Right lobe of liver (tissue), 6 donors: Measurements from ENCODE around the gene GOLGA1. TPM values are rescaled to one million over a fixed set of nuclear protein-coding genes. Genes with fewer than 3 reads are reported as not detected.

Experiments
- ATAC-seq, 4 donors: fragments of 200-7000 bp; cut with Tn5 transposase; one replicate each; pipeline ENCODE4 v1.9.1; 2020; ENCODE audit warnings: mild to moderate bottlenecking in 4 of 4, moderate library complexity in 4 of 4
- DNase-seq, 3 donors: peaks; one replicate each; pipeline ENCODE4 v3.0.0-alpha.2; 2020
- H3K27ac ChIP-seq, 3 donors: fragments of 200-600 bp; one replicate each; pipeline ENCODE4 v1.8.0; 2022
- H3K27me3 ChIP-seq, 2 donors: fragments of 200-600 bp; one replicate each; pipeline ENCODE4 v1.8.0; 2022
- H3K36me3 ChIP-seq, 4 donors: fragments of 200-600 bp; sonication (generic) in 1 of 4; one replicate each; pipeline versions ENCODE4 v1.5.1 to v1.8.0; 2017 to 2022; ENCODE audit warnings: control low read depth in 1 of 4
- H3K4me1 ChIP-seq, 4 donors: fragments of 200-600 bp; sonication (generic) in 1 of 4; one replicate each; pipeline versions ENCODE4 v1.5.1 to v1.8.0; 2017 to 2022; ENCODE audit warnings: control low read depth in 1 of 4
- H3K4me3 ChIP-seq, 3 donors: fragments of 200-600 bp; one replicate each; pipeline ENCODE4 v1.8.0; 2022
- H3K9me3 ChIP-seq, 4 donors: fragments of 200-600 bp; sonication (generic) in 1 of 4; one replicate each; pipeline versions ENCODE4 v1.5.1 to v1.8.0; 2017 to 2022; ENCODE audit warnings: control low read depth in 1 of 4
- POLR2A ChIP-seq: fragments of 450-650 bp; IDR thresholded peaks from one replicate; pipeline ENCODE4 v1.6.1; 2017; ENCODE audit warnings: antibody characterized with exemption, mild to moderate bottlenecking
- WGBS: methylation state at CpG from one replicate; pipeline ENCODE4 v1.1.6; 2018; ENCODE audit warnings: low coverage, low lambda C conversion rate; ENCODE audit not compliant: insufficient coverage; ENCODE audit errors: missing lambda C conversion rate; 5-methylcytosine and 5-hydroxymethylcytosine counted together
- intact Hi-C, 2 donors: fragments of 100-400 bp; cut with DNase I; formaldehyde crosslinking; loops; one replicate each; pipeline versions ENCODE4 v1.11.2 to v1.14.1; 2022
- total RNA-seq, 6 experiments: library from RNA; depleted of rRNA in 2 of 6; stranded (reverse); fragments of >200 nt in 2 of 6; fragmentation: NEBNext Ultra II Directional in 3 of 6; extraction: Animal tissue kit (Norgen Biotek cat#: 25700) in 3 of 6; gene quantifications; one replicate each; pipeline versions ENCODE4 v1.1.0 to v1.2.4, GENCODE V29; 2016 to 2023
- TF ChIP-seq, protein P1 (sequence below), 4 donors: fragments of 200-600 bp in 3 of 4; fragments of 450-650 bp in 1 of 4; IDR thresholded peaks; one replicate each; pipeline versions ENCODE4 v1.5.1 to v1.8.0; 2016 to 2022; ENCODE audit warnings: antibody characterized with exemption in 4 of 4, mild to moderate bottlenecking in 2 of 4
- donor health status: DM: no; HTN: yes; CAD: no.
- donor health status: DM: no; HTN: no; CAD: no.
- donor health status: DM: no; HTN: no; CAD: no.
- donor health status: DM: no; HTN: yes; CAD: no.
- donor health status: DM: no; HTN: yes; CAD: no.

The GOLGA1 gene
- total RNA-seq, 6 experiments from 2014 or later: 10.2 to 16.2 (median 12.5) TPM

DNA sequence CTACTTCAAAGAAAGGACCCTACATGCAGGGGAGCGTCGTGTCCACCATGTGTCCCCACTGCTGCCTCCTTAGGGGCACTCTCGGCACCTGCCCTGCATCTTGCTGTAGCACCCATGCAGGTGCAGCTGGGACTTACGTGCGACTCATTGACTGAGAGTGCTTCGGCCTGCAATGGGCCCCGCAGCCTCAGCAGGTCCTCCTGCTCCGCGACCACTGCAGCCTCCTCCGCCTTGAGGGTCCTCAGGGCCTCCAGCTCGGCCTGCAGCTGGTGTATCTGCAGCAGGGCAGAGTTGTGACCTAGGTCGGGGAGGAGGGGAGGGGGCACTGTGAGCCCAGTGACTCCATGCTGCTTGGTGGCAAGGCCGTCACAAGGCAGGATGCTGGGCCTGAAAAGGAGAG, 51.9 kb downstream of the GOLGA1 start:
- Histone ChIP-seq H3K4me1 (no peaks in the 10 kb centered on the region), H3K4me3 (no peak overlapping the region), H3K27me3 (no peaks in the 10 kb centered on the region), H3K36me3 (peaks cover 0 to 76% (median 6%) of the 10 kb centered on the region in 4 donors), H3K27ac (no peak overlapping the region), H3K9me3 (no peaks in the 10 kb centered on the region)
- no peak for ATAC-seq
- WGBS: 100% methylated on average over 2 of the region's 13 CpGs
- intact Hi-C loops: no loop called here
- DNase-seq: no peak
- TF ChIP-seq, protein P1, sequence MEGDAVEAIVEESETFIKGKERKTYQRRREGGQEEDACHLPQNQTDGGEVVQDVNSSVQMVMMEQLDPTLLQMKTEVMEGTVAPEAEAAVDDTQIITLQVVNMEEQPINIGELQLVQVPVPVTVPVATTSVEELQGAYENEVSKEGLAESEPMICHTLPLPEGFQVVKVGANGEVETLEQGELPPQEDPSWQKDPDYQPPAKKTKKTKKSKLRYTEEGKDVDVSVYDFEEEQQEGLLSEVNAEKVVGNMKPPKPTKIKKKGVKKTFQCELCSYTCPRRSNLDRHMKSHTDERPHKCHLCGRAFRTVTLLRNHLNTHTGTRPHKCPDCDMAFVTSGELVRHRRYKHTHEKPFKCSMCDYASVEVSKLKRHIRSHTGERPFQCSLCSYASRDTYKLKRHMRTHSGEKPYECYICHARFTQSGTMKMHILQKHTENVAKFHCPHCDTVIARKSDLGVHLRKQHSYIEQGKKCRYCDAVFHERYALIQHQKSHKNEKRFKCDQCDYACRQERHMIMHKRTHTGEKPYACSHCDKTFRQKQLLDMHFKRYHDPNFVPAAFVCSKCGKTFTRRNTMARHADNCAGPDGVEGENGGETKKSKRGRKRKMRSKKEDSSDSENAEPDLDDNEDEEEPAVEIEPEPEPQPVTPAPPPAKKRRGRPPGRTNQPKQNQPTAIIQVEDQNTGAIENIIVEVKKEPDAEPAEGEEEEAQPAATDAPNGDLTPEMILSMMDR (IDR thresholded peaks at IDR 0.05): no peak
- TF ChIP-seq POLR2A: no peak

DNA sequence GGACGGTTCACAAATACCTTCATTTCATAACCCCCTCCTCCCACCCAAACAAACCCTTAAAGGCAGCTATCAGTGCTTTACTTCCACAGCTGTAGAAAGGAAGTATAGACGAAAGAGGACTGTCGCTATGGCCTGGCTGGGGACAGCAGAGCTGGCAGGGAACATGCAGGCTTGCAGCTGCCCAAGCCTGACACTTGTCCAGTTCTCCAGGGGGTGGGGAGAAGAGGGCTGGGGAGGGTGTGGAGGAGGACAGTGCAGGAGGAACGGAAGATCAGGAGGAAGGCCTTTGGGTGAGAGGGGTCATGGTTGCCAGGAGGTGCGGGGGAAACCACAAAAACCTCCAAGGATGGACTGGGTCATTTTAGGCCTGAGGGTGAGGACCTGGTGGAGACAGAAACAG, 53.1 kb downstream of the GOLGA1 start:
- Histone ChIP-seq H3K4me3 (no peak overlapping the region), H3K9me3 (no peaks in the 10 kb centered on the region), H3K27me3 (no peaks in the 10 kb centered on the region), H3K36me3 (peaks cover 0 to 65% (median 6%) of the 10 kb centered on the region in 4 donors), H3K4me1 (no peaks in the 10 kb centered on the region), H3K27ac (no peak overlapping the region)
- ATAC-seq: no peak
- DNase-seq: no peak
- TF ChIP-seq, protein P1 (IDR thresholded peaks at IDR 0.05): no peak
- TF ChIP-seq POLR2A: no peak
- WGBS: 90% methylated on average over 2 of the region's 5 CpGs
- intact Hi-C loops: no loop called here

GRCh38 chr9:124886866-124887492, 53.9 kb downstream of the GOLGA1 start:
- intact Hi-C loops: no loop called here
- H3K27ac ChIP-seq: peak overlapping the region in 2 of 3 donors; percentile 36 to 53
- no peaks in the 10 kb centered on the region for H3K9me3 ChIP-seq
- H3K4me3 ChIP-seq: peak overlapping the region in 1 of 3 donors; percentile 17
- ATAC-seq: peak; percentile 77 to 93 (median 84)
- no peak for TF ChIP-seq POLR2A
- TF ChIP-seq, protein P1 (IDR thresholded peaks at IDR 0.05): no peak
- WGBS: 58% methylated on average over 17 of the region's 17 CpGs
- H3K4me1 ChIP-seq: no peaks in the 10 kb centered on the region
- no peaks in the 10 kb centered on the region for H3K27me3 ChIP-seq
- peak in 2 of 3 donors; percentile 33 to 61 for DNase-seq
- H3K36me3 ChIP-seq: peaks cover 0 to 68% (median 6%) of the 10 kb centered on the region in 4 donors

- DNase-seq (no peak), ATAC-seq (no peak)
- Histone ChIP-seq H3K9me3 (no peaks in the 10 kb centered on the region), H3K4me1 (no peaks in the 10 kb centered on the region), H3K36me3 (peaks cover 0 to 70% (median 6%) of the 10 kb centered on the region in 4 donors), H3K4me3 (no peak overlapping the region), H3K27ac (peak overlapping the region in 1 of 3 donors; percentile 53), H3K27me3 (no peaks in the 10 kb centered on the region)
- 84% methylated on average over 10 of the region's 10 CpGs for WGBS
- TF ChIP-seq, protein P1 (IDR thresholded peaks at IDR 0.05): no peak
- intact Hi-C loops: no loop called here
Measured at GRCh38 chr9:124886461-124886860, 54.4 kb downstream of the GOLGA1 start.
